NOMO-1 treated with dmso at 0.1 percent for 144 hours (cell line): ENCODE results near the gene LKAAEAR1.

Experiments
- DNase-seq: peaks from one replicate; lab custom pipeline; 2025; ENCODE audit not compliant: unreplicated experiment; lab: John Stamatoyannopoulos, UW

LKAAEAR1 gene

DNA sequence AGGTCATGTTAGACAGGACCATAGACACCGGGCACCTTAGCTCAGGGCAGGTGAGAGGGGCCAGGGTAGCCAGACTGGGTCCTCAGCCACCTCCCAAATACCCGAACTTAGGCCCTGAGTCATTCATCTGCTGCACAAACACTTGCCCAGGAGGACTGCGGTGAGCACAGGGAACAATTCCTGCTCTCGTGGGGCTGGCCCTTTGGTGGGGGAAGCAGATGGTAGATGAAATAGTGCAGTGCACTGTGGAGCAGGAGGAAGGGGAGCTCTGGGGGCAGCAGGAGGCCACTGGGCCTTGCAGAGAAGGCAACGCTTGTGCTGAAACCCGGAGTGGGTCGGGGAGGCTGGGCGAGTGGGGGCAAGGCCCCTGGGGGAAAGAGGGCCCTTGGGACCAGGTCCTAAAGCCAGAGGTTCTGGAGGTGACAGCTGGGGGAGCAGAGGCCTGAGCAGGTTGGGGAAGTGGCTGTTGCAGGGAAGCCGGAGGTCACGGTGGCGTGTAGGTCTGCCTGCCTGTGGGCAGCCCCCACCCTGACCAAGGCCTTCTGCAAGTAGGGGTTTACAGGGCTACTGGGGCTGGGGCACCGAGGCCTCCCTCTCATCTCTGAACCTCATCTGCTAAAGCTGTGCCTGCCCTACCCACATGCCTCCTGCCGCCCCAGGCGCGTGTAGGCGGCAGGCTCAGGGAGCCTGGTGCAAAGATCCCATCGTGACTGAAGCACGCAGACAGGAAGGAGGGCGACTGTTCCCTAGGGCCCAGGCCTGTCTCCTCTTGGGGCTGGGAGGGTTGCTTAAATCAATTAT, 27.8 kb upstream of the LKAAEAR1 start:
- DNase-seq, result no peak

DNA sequence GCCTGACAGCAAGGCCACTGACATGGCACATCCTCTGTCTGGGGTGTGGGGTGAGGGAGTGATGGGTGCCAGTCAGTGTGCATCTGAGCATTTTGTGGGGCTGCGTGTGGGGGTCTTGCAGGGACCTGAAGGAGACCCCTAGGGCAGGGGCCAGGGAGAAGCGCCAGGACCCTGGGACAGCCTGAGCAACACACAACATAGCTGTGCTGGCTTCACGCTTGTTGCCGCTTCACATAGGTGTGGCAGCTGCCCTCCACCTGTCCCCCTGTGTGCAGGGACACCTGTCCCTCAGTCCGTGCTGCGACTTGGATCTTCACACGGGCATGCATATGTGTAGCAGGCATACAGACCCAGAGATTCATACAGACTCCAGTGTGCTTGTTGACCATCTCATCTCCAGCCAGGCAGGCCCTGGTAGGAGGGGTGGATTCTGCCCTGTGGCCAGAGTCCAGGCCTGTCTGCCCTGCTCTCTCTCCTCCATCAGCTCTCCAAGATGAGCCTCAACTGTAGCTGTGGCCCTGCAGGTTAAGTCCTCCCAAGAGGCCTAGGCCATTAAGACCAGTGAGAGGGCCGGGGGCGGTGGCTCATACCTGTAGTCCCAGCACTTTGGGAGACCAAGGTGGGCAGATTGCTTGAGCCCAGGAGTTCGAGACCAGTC, 26.3 kb upstream of the LKAAEAR1 start:
- no peak for DNase-seq

DNA sequence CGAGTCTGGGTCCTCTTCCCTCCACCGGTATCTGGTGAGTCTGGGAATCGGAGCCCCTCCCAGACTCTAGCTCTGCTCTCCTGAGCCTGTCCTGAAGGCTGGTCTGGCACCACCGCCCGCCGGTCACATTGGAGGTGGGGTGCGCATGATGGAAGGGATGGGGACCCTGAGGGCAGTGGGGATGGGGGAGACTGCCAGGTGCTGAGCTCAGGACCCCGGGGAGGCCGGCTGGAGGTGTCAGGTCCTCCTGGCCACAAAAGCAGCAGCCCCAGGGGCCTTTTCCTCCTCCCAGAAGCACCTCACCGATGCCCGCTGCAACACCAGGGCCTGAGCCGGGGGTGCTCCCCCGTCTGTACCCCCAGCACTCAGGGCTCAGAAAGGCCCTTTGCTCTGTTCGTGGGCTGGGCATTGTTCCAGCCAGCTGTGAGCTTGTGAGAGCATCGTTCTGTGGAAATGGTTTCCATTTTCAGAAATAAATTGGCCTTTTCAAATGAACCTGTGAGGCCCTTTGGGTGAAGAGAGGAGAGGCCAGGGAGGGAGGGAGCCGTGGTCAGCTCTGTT, 25.7 kb upstream of the LKAAEAR1 start:
- no peak for DNase-seq

- DNase-seq, result no peak
Measured at GRCh38 chr20:64108731-64109681, 24.8 kb upstream of the LKAAEAR1 start.

DNA sequence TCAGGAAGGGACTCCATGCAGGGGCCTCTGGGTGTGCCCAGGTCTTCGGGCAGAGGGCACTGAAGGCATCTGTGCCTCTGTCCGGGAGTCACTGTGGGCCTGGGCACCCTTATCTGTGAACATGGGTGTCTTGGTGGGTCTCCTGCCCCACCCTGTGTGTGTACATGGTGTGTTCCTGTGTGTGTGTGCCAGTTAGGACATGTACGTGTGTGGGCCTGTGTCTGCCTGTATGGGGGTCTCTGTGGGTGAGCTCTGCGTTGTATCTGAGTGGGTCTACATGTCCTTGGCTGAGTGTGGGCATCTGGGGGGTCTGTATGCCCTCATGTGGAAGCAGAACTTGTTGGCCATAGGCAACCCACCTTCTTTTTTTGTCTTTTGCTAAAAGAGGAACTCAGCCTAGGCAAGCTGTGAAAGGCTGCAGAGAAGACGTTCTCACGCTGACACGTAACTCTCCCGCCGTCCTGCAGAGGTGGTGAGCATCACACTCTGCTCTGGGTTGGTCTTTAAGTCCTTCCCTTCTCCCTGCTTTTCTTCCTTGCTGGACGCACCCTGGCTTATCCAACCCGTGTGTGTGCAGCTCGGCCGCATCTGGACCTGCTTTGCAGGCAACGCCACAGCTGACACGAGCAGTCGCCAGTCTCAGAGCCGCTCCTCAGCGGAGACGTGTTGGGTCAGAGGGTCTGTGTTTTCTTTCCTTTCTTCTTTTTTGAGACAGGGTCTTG, 23.7 kb upstream of the LKAAEAR1 start:
- peak; percentile 50 for DNase-seq

- no peak for DNase-seq
Measured at GRCh38 chr20:64106981-64107735, 23.0 kb upstream of the LKAAEAR1 start, which contains the start of gene NPBWR2. TSS of gene NPBWR2 (minus strand) at chr20:64107565. CDS start at chr20:64106831, 734 bp downstream.

GRCh38 chr20:64106435-64106961, 22.3 kb upstream of the LKAAEAR1 start:
- DNase-seq, result no peak

- no peak for DNase-seq
Measured at GRCh38 chr20:64105846-64106434, 21.7 kb upstream of the LKAAEAR1 start.

DNA sequence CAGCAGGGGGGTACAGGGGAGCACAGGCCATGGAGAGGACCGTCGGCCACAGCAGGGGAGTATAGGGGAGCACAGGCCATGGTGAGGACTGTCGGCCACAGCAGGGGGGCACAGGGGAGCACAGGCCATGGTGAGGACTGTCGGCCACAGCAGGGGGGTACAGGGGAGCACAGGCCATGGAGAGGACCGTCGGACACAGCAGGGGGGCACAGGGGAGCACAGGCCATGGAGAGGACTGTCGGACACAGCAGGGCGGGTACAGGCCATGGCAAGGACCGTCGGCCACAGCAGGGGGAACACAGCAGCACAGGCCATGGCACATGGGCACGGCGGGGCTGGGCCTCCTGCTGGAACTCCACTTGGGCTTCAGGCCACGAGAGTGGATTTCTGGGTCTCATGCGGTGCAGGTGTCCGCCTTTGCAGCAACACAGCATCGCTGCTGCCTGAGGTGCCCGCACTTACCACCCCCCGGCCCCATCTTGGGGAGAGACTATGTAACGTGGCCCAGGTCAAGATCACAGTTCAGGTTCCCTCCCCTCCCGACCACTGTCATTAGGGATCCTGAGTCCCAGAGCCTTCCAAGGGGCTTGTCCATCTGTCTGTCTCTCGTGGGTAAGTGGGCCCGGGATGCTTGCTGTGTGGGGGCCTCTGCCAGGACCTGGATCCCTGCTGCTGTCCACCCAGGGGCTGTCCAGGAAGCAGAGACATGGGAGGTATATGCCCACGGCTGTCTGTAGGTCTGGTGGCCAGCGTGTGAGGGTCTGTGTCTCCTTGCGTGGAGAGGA, 20.7 kb upstream of the LKAAEAR1 start:
- no peak for DNase-seq

- DNase-seq, result no peak
Measured at GRCh38 chr20:64103871-64104666, 19.9 kb upstream of the LKAAEAR1 start.

GRCh38 chr20:64102647-64103354, 18.6 kb upstream of the LKAAEAR1 start:
- no peak for DNase-seq

GRCh38 chr20:64101731-64102621, 17.8 kb upstream of the LKAAEAR1 start:
- DNase-seq, result no peak

DNA sequence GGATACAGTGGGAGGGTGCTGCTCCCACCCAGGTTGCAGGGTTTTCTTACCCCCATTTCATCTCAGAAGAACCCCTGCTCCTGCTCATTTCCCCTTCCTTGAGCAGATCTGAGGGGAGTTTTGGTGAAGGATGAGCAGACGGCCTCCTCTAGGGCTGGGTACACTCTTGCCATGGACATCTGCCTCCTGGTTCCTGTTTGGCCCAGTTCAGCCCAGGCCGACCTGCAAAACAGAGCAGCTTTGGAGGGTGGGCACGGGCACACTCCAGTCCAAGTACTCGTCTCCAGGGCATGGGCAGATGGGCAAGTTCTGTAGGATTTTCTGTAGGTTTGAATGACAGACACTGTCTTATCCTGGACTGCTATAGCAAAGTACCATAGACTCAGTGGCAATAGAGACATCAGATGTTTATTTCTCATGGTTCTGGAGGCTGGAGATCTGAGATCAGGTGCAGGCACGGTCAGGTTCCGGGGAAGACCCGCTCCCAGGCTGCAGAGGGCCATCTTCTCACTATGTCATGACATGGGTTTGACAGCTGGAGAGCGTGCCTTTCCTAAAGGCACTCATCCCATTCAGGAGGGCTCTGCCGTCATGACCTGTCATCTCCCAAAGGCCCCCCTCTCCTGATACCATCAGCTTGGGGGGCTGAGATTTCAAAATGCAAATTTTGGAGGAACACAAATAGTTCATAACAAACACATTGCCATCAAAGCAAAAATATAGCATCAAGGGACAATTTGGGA, 16.9 kb upstream of the LKAAEAR1 start:
- no peak for DNase-seq

DNA sequence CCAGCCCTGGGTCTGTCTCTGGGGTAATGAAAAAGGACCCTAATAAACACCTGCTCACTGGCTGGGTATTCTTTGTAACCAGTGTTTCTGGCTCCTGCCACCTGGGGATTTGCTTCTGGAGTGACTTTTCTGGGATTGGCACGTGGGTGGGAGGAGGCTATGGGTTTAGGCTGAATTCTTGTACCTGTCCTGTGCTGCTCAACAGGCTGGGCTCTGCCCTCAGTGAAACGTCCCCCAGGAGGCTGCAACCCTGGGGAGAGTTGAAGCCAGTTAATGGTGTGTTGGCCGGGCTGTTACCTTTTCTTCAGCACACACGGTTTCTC, 16.3 kb upstream of the LKAAEAR1 start:
- DNase-seq, result no peak

DNA sequence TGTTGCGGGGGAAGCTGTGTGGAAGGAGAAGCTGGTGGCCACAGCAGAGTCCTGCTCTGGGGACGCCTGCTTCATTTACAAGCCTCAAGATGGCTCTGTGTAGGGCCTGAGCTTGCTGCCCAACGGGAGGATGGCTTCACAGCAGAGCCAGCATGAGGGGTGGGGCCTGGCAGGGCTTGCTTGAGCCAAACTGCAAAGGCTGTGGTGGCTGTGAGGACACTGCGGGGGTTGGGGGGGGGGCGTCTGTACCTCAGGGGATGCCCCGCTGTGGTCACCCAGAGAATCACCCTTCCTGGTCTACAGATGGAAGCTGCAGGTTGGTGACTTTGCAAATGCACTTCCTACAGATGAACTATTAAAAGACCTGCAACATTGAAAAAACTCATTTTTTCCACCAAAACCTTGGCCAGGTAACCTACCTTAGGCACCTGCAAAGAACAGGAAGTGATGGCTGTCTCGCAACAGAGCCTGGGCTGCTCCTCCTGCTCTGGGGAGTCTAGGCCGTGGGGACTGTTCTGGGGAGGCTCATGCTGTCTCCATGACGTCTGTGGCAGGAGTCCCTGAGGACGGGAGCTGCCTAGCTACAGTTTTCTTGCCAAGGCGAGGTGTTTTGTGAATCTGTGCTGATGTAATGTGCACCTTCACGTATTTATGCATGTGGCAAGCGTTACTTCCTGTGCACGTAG, 15.8 kb upstream of the LKAAEAR1 start:
- no peak for DNase-seq
